Measurements from ENCODE around the gene NEU2. TPM values are rescaled to one million over a fixed set of nuclear protein-coding genes. Genes with fewer than 3 reads are reported as not detected.

NEU2 gene
- total and polyA plus RNA-seq, 2 of the 13 experiments (the other 11 are each of a cell fraction or from before 2014, with no cell fraction given) = not detected

GRCh38 chr2:233082222-233082930 is 49.9 kb downstream of the NEU2 start (continued):
- TF ChIP-seq ZBTB4 (CRISPR knock-in tag; IDR thresholded peaks at IDR 0.05; ENCODE audit: borderline replicate concordance) (no peak), THYN1 (CRISPR knock-in tag; IDR thresholded peaks at IDR 0.05; ENCODE audit: borderline replicate concordance, low read depth) (no peak)

- no peak for ATAC-seq
- no peak overlapping the region for H3K9ac ChIP-seq (ENCODE audit: insufficient read depth, low read depth, low read length)
- no peaks in the 10 kb centered on the region for H3K27me3 ChIP-seq (ENCODE audit: control insufficient read depth in 1 of 2, insufficient read depth in 2 of 2, low read length in 2 of 2)
- in situ Hi-C loops (cut with HindIII; ENCODE audit: extremely low pct_ligation_motif_present, low pct_unique_long_range_greater_than_20kb) = no loop called here
- no peaks in the 10 kb centered on the region for H3K9me3 ChIP-seq (ENCODE audit: low read length)
- DNase-seq (ENCODE audit: low spot score) = no peak
- WGBS (ENCODE audit: low lambda C conversion rate) = 93% methylated on average over 8 of the region's 9 CpGs
- H3K4me3 ChIP-seq (replicated peaks in 1 of 3; ENCODE audit: insufficient read depth in 1 of 3, low read depth in 2 of 3, low read length in 3 of 3) = no peak overlapping the region
- H3K4me1 ChIP-seq (ENCODE audit: insufficient read depth, low read length) = peaks cover 45% of the 10 kb centered on the region
- intact Hi-C loops (cut with micrococcal nuclease; ENCODE audit: unreplicated experiment) = no loop called here
- CTCF ChIA-PET (ENCODE audit: low intra/inter-chr PET ratio, low total read pairs) = no interaction called here
- H3K79me2 ChIP-seq (ENCODE audit: insufficient read depth, low read length) = no peaks in the 10 kb centered on the region
- no peak for TF ChIP-seq MLLT10 (CRISPR knock-in tag; IDR thresholded peaks at IDR 0.05)
- TF ChIP-seq ZNF709 (CRISPR knock-in tag; IDR thresholded peaks at IDR 0.05) = 0 out of 2 replicates have a peak, but pooled peaks have one; percentile 22
- no peaks in the 10 kb centered on the region for H4K20me1 ChIP-seq (ENCODE audit: insufficient read depth, low read length)
- BruUV-seq (replicated peaks) = no TSS peak
- FAIRE-seq = no peak
- peak overlapping the region; percentile 13 for H3K27ac ChIP-seq (ENCODE audit: extremely low read length, insufficient read depth, low read length)
- no peak overlapping the region for H3K4me2 ChIP-seq (ENCODE audit: low read depth, low read length)
- POLR2A ChIA-PET = interaction anchor here (0.7 to 1.6 kb wide), 4 partner anchors 16 to 70 kb away, joined by 3 to 4 read pairs (median 4); partner anchors contain the start of genes INPP5D and NGEF
- H3K36me3 ChIP-seq (replicated peaks in 1 of 2; ENCODE audit: control insufficient read depth in 1 of 2, insufficient read depth in 2 of 2, low read length in 2 of 2) = peaks cover 2 to 15% of the 10 kb centered on the region in 2 experiments; a peak in 2 of 5 replicates
- H2AFZ ChIP-seq (ENCODE audit: low read length) = no peak overlapping the region
Measured at GRCh38 chr2:233082931-233083755, 50.7 kb downstream of the NEU2 start.

All from HepG2 (cell line).